HG02571 (cell line): ENCODE data around the gene CLCA4.
A peak's percentile ranks its signal among the peaks of the same experiment; 100 is the strongest.
"Not testable (repeated sequence)": the region's sequence is repeated elsewhere in the genome, so short reads cannot be mapped to it uniquely, and the experiment has no call there.

ENCODE experiments used
- ATAC-seq: cut with Tn5 transposase; IDR thresholded peaks from one replicate; pipeline ENCODE4 v1.9.1; 2021; ENCODE audit warnings: mild to moderate bottlenecking, moderate library complexity; ENCODE audit not compliant: unreplicated experiment

Gene CLCA4

DNA sequence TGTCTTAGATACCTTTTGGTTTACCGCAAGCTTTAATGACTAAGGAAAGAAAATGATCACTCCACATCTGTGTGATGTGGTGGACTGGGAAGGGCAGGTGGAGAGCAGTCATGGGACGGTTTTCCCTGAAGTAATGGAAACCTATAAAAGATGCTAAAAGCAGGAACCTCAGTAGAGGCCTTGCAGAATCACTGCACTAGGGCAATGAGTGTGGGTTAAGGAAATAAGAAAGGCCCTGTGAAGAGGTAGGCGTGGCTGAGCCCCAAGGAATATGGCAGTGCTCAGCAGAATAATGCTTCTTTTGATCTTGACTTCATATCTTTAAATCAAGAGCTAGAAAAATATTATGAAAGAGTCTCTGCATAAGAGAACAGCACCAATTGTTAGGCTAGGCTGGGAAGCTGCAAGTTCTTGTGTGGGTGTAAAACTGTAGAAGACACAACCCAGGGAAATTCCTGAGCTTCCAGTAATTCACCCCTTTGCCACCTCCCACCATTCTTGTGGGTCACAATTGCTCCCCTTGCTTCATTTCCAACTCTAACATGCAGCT, 49.9 kb downstream of the CLCA4 start:
- no peak for ATAC-seq

- ATAC-seq, result not testable (repeated sequence)
These were observed 59.2 kb downstream of the CLCA4 start for GRCh38 chr1:86606080-86606479.

DNA sequence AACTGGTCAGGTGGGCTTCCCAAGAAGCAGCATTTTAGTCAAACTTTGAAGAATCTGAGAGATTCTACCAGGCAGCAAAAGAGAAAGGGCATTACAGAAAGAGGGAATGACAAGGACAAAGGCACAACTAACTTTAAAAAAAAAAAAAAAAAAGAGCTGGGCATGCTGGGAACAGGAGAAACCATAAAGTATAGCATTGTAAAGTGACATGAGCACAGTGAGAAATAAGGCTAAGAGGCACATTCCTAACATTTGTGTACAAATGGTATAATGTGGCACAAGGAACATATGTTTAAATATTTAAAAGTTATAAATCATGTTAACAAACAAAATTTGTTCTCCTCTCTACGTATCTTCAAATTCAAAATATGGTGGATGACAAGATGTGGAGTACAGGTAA, 69.6 kb downstream of the CLCA4 start:
- ATAC-seq, result no peak

DNA sequence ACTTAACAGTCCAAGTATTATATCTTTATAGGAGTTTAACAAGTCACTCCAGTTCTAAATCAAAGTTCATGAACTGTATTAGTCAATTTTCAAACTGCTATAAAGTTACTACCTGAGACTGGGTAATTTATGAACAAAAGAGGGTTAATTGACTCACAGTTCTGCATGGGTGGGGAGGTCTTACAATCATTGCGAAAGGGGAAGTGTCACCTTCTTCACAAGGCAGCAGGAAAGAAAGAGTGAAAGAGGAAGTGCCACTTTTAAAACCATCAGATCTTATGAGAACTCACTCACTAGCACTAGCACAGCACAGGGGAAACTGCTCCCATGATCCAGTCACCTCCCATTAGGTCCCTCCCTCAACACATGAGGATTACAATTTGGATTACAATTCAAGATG, 70.0 kb downstream of the CLCA4 start:
- ATAC-seq, result peak; percentile 98

DNA sequence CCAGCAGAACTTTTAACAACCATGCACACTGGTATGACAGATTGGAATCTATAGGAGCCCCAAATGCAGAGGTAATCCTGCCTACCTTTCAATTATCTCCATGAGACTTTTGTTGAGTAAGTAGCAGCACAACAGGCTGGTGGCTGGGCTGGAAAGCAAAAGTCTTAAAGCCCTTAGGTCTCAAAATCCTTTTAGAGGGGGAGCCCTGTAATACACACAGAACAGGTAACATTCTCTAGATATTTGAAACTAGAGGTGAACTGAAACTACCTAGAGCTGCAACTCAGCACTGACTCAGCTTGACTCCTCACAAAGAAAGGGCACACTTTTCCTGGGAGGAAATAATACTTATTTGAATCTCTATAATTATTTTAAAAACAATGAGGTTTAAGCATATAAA, 71.5 kb downstream of the CLCA4 start:
- ATAC-seq, result no peak

- ATAC-seq, result no peak
These were observed 72.4 kb downstream of the CLCA4 start for GRCh38 chr1:86619313-86619712.

- ATAC-seq, result no peak
These were observed 74.4 kb downstream of the CLCA4 start for GRCh38 chr1:86621286-86621685.
